Gastroesophageal sphincter (tissue), 4 donors: ENCODE data around the gene RNF10. TPM values are rescaled to one million over a fixed set of nuclear protein-coding genes. Genes with fewer than 3 reads are reported as not detected.

Experiments
- ATAC-seq: fragments of 150-250 bp; one replicate; pipeline ENCODE4 v1.9.1; 2016; ENCODE audit warnings: mild to moderate bottlenecking, moderate library complexity
- H3K27ac ChIP-seq, 4 donors: fragments of 200-600 bp; sonication (generic) in 3 of 4; 1 replicate in 3 of 4; 2 replicates in 1 of 4; pipeline ENCODE4 v1.5.1; 2016 to 2019
- H3K27me3 ChIP-seq: fragments of 200-600 bp; sonication (generic); one replicate; pipeline ENCODE4 v1.5.1; 2019
- H3K36me3 ChIP-seq, 2 donors: fragments of 200-600 bp; sonication (generic); one replicate each; pipeline ENCODE4 v1.5.1; 2019; ENCODE audit warnings: control low read depth in 1 of 2
- H3K4me1 ChIP-seq, 3 donors: fragments of 200-600 bp; sonication (generic); 1 replicate in 2 of 3; 2 replicates in 1 of 3; pipeline ENCODE4 v1.5.1; 2016 to 2019; ENCODE audit warnings: control low read depth in 2 of 3
- H3K4me3 ChIP-seq, 2 donors: fragments of 200-600 bp; sonication (generic); one replicate each; pipeline ENCODE4 v1.5.1; 2019; ENCODE audit warnings: mild to moderate bottlenecking in 1 of 2, moderate library complexity in 1 of 2
- H3K9me3 ChIP-seq, 3 donors: fragments of 200-600 bp; sonication (generic); one replicate each; pipeline ENCODE4 v1.5.1; 2017 to 2019; ENCODE audit warnings: control low read depth in 2 of 3
- EP300 ChIP-seq: sonication (generic); formaldehyde crosslinking; IDR thresholded peaks from one replicate; pipeline ENCODE4 v1.6.1; 2017; ENCODE audit warnings: antibody characterized with exemption, mild to moderate bottlenecking
- POLR2A ChIP-seq, 2 donors: fragments of 450-650 bp; IDR thresholded peaks; one replicate each; pipeline ENCODE4 v1.6.1; 2017; ENCODE audit warnings: antibody characterized with exemption in 2 of 2, mild to moderate bottlenecking in 2 of 2, moderate library complexity in 1 of 2
- POLR2AphosphoS5 ChIP-seq: sonication (generic); formaldehyde crosslinking; IDR thresholded peaks from one replicate; pipeline ENCODE4 v1.6.1; 2017; ENCODE audit warnings: antibody characterized with exemption
- WGBS, 2 donors: methylation state at CpG; one replicate each; pipeline ENCODE4 v1.1.5; 2018; ENCODE audit warnings: low coverage in 1 of 2; 5-methylcytosine and 5-hydroxymethylcytosine counted together
- total RNA-seq, 4 donors: library from RNA; depleted of rRNA; stranded (reverse); fragments of >200 nt; gene quantifications; one replicate each; pipeline ENCODE4 v1.1.0, GENCODE V29; 2016
- TF ChIP-seq, protein P1 (sequence below), 4 experiments: fragments of 200-600 bp in 2 of 4; fragments of 450-650 bp in 2 of 4; sonication (generic) in 1 of 4; IDR thresholded peaks; one replicate each; pipeline ENCODE4 v1.5.1; 2017 to 2019; ENCODE audit warnings: antibody characterized with exemption in 4 of 4, mild to moderate bottlenecking in 2 of 4, moderate library complexity in 2 of 4

Gene RNF10
- total RNA-seq, 4 donors from 2014 or later = 134 to 273 (median 161) TPM

DNA sequence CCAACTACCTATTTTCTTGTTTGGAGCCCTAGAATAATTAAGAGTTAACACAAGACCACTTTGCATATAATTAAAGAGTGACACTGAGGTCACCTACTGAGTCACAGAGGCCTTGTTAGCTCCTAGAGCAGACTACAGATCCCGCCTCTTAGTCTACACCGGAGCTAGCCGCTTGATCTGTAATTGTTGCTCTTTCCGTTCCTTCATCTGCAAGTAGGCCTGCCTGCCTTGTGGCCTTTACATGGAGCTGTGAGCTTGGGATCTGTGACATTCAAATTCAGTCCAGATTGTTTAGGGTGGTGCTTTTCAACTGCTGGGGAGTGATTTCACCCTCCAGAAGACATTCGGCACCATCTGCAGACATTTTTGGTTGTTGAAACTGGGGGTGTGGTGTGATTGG lies 43.8 kb upstream of the RNF10 start:
- Histone ChIP-seq H3K36me3 (peaks cover 0 to 26% of the 10 kb centered on the region in 2 donors), H3K9me3 (no peaks in the 10 kb centered on the region), H3K27ac (no peak overlapping the region), H3K4me1 (peaks cover 0 to 8% (median 0%) of the 10 kb centered on the region in 3 donors), H3K27me3 (no peaks in the 10 kb centered on the region), H3K4me3 (no peak overlapping the region)
- TF ChIP-seq, protein P1, sequence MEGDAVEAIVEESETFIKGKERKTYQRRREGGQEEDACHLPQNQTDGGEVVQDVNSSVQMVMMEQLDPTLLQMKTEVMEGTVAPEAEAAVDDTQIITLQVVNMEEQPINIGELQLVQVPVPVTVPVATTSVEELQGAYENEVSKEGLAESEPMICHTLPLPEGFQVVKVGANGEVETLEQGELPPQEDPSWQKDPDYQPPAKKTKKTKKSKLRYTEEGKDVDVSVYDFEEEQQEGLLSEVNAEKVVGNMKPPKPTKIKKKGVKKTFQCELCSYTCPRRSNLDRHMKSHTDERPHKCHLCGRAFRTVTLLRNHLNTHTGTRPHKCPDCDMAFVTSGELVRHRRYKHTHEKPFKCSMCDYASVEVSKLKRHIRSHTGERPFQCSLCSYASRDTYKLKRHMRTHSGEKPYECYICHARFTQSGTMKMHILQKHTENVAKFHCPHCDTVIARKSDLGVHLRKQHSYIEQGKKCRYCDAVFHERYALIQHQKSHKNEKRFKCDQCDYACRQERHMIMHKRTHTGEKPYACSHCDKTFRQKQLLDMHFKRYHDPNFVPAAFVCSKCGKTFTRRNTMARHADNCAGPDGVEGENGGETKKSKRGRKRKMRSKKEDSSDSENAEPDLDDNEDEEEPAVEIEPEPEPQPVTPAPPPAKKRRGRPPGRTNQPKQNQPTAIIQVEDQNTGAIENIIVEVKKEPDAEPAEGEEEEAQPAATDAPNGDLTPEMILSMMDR (IDR thresholded peaks at IDR 0.05) = no peak
- no peak for TF ChIP-seq POLR2A (IDR thresholded peaks at IDR 0.05)
- no peak for TF ChIP-seq EP300
- TF ChIP-seq POLR2AphosphoS5 = no peak
- ATAC-seq = no peak
- 96 to 100% methylated on average over 4 of the region's 5 CpGs for WGBS, 2 donors

- ATAC-seq = no peak
- Histone ChIP-seq H3K9me3 (no peaks in the 10 kb centered on the region), H3K27ac (no peak overlapping the region), H3K36me3 (peaks cover 0 to 26% of the 10 kb centered on the region in 2 donors), H3K27me3 (no peaks in the 10 kb centered on the region), H3K4me3 (no peak overlapping the region), H3K4me1 (peaks cover 0 to 11% (median 0%) of the 10 kb centered on the region in 3 donors)
- no CpG with 5 or more reads among the region's 2 CpGs for WGBS, 2 donors
- TF ChIP-seq, protein P1 (IDR thresholded peaks at IDR 0.05) = no peak
- TF ChIP-seq POLR2AphosphoS5 (no peak), EP300 (no peak), POLR2A (IDR thresholded peaks at IDR 0.05) (no peak)
Observed at GRCh38 chr12:120490833-120491512, 43.2 kb upstream of the RNF10 start.

- H3K4me3 ChIP-seq = peak overlapping the region; percentile 81 to 94
- peaks cover 0 to 32% (median 10%) of the 10 kb centered on the region in 3 donors for H3K4me1 ChIP-seq
- no peak for ATAC-seq
- 7 to 33% methylated on average over 4 to 9 of the region's 17 CpGs for WGBS, 2 donors
- H3K27me3 ChIP-seq = no peaks in the 10 kb centered on the region
- TF ChIP-seq, protein P1 (IDR thresholded peaks at IDR 0.05) = no peak
- no peak for TF ChIP-seq POLR2AphosphoS5
- no peak for TF ChIP-seq POLR2A (IDR thresholded peaks at IDR 0.05)
- no peak for TF ChIP-seq EP300
- H3K9me3 ChIP-seq = no peaks in the 10 kb centered on the region
- peak overlapping the region in 3 of 4 donors; percentile 95 to 96 (median 95) for H3K27ac ChIP-seq
- H3K36me3 ChIP-seq = peaks cover 0 to 38% of the 10 kb centered on the region in 2 donors
Observed at GRCh38 chr12:120495186-120495730, 38.9 kb upstream of the RNF10 start.

DNA sequence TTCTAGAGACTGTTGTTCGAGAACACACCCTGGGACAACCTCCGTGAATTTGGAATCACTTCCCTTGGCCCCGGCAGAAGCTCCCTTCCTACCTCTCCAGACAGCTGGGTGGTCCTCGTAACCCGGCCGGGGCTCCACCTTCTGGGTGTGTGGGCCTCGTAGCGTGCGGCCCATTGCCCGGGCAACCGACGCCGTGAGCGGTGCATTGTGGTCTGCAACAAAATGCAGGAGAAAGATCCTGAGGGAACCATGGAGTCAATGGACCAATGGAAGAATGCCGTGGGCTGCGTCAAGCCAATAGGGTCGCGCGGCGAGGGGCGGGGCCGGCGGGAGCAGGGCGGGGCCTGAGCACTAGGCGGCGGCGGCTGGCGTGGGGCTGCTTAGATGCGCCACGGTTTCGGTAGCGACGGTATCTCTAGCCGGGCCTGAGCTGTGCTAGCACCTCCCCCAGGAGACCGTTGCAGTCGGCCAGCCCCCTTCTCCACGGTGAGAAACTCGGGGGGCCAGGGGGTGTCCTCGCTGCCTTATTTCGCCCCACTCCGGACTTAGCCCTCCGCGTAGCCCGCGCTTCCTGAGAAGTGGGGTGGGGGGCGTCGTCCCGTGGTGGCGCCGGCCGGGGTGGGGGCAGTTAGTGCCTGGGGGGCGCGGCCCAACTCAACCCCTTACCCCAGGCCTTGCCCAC lies 38.3 kb upstream of the RNF10 start, which contains the start of gene DYNLL1:
Gene DYNLL1 (plus strand): TSS at position 383 of the 682 bp plus-strand sequence. CDS start 309 bp downstream, outside the sequence.
- 0 to 4% methylated on average over 6 of the region's 53 CpGs for WGBS, 2 donors
- peak within 1 kb of the TSS; percentile 68 to 96 (median 95) for H3K27ac ChIP-seq
- no peaks in the 10 kb centered on the region for H3K27me3 ChIP-seq
- H3K36me3 ChIP-seq = peaks cover 0 to 38% of the 10 kb centered on the region in 2 donors
- no peaks in the 10 kb centered on the region for H3K9me3 ChIP-seq
- ATAC-seq = peak; percentile 100
- peaks cover 0 to 32% (median 10%) of the 10 kb centered on the region in 3 donors for H3K4me1 ChIP-seq
- H3K4me3 ChIP-seq = peak within 1 kb of the TSS; percentile 81 to 94
- TF ChIP-seq EP300 (no peak), POLR2AphosphoS5 (peak; percentile 97), POLR2A (IDR thresholded peaks at IDR 0.05) (peak; percentile 87 to 95)
- TF ChIP-seq, protein P1 (IDR thresholded peaks at IDR 0.05) = peak in 2 of 4 experiments; percentile 17 to 44
